Measurements from ENCODE around the gene KIF5A.
A peak's percentile ranks its signal among the peaks of the same experiment; 100 is the strongest.

The KIF5A gene

DNA sequence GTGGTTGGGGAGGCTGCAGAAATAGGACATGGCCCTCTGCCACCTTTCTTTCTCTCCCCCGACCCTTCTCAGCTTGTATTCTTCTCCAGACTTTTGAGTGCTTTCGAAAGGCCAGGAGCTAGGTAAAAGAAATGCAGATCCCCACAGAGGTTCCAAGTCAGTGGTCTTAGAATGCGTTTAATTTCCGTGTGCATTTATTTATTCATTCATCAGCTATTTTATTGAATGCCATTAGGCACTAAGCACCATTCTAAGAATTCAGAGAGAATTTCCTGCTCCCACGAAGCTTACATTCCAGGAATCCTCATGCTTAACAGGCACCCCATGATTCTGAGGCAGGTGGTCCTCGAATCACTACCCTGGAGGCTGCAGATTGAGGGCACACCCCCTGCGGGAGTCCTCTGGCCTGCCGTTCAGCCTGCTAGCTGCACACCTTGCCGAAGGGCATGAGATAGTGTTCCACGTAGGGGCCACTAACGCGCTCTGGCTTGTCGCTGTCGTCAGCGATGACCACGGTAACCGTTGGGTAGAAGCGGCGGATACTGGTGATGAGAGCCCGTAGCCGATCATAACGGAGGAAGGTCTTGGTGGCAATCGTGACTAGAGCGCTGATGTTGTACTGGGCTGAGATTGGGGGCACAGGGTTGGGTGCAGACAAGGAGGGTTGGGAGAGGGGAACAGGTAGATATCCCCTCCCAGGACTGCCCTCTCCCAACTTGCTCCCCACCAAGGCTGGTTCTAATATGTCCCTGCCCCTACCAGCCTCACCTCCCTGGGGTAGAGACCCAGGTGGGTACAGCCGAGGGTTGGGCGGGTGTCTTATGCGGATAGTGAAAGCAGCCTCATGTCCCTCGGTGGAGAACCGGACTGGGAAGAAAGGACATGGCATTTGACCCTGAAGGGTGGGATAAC is 78.7 kb downstream of the KIF5A start:
- DNase-seq = no peak

DNA sequence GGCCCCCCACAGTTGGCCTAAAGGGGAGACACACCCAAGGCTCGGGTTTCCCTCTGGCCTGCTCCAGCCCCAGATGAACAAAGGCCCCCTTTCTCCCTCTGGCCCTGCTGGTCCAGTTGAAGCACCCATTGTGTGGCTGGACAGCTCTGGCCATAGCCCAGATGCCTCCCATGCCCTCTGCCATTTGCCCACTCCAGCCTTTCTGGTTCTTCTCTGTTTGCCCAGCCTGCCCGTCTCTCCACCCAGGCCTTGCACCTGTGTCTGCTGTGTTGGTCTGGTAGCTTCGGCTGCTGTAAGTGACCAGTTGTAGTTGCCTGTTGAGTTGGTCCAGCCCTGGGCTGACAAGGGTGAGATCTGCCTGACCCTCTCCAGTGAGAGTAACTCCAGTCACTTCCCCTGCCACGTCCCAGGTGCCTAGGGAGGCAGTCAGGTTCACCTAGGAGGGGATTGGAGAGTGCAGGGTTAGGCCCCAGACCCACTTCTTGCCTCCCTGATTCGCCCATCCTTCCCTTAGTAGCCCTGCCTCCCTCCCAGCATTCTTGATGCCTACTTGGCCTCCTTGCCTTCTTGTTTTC is 80.1 kb downstream of the KIF5A start:
- peak in 35 of 56 donors; percentile 25 to 80 (median 53) for DNase-seq

DNA sequence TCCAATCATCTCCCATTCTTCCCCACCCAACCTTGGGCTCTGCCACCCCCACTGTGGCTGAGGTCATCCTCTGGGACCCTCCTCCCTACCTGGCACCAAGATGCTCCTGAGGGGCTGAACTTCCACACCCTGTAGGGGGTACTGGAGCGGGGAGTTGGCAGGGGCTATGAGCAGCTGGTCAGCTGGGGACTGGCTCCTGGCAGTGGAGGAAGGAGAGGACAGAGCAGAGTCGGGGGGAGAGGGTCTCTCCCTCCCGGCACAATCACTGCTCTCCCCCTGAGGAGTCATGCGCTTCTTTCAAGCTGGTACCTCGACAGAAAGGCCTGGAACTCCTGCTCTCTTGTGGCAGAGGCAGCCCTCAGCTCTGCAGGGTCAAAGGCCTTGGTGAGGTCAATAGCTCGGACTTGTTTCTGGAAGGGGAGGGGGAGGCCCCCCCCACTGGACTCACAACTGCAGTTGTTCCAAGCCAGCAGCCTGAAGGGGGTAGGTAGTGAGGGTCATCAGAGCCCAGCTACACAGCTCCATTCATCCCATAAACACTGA is 81.1 kb downstream of the KIF5A start:
- DNase-seq = no peak

DNA sequence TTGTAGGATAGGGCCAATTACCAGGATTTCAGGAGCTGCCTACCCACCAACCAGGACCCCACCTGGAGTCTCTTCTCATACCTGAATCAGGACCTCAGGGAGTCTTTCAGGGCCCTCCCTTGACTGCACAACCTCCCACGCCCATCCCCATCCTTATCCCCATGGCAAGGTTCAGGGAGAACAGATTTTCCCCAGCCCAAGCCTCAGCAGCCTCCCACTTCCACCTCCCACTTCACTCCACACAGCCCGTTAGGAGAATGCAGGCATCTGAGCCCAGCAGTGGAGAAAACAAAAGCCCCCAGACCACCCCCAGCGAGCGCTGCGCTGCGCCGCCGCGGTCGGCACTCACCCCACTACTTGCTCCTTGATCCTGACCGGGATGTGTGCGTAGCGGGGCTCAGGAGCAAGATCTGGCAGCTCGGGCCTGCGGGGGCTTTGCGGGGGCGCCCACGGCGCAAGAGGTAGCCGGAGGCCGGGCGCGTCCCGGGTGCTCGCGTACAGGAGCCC is 81.8 kb downstream of the KIF5A start:
- no peak for DNase-seq

- DNase-seq = peak in 2 of 56 donors; percentile 36 to 44
These were observed 82.5 kb downstream of the KIF5A start for GRCh38 chr12:57632073-57632957.

- DNase-seq = peak in 28 of 56 donors; percentile 16 to 68 (median 45)
These were observed 83.4 kb downstream of the KIF5A start, which contains the start of gene B4GALNT1 for GRCh38 chr12:57632958-57633840. Gene B4GALNT1, minus strand, starts transcription at chr12:57633201. Its CDS starts 1,069 bp downstream, at chr12:57632132.
